HepG2 (cell line): ENCODE measurements around the gene CLIP2. TPM values are rescaled to one million over a fixed set of nuclear protein-coding genes. Genes with fewer than 3 reads are reported as not detected.

Experiments used
- CSRNP2 ChIP-seq: sonication (generic); formaldehyde crosslinking; conservative IDR thresholded peaks from 2 replicates; pipeline ENCODE4 v1.8.0; 2022; ENCODE audit warnings: low read depth, missing genetic modification reagents
- E2F2 ChIP-seq: sonication (generic); formaldehyde crosslinking; IDR thresholded peaks from 2 replicates; pipeline ENCODE4 v1.4.0; 2020; ENCODE audit warnings: missing genetic modification reagents, borderline replicate concordance
- JUND ChIP-seq: sonication (generic); formaldehyde crosslinking; IDR thresholded peaks from 2 replicates; pipeline ENCODE4 v1.8.0; 2022; ENCODE audit warnings: mild to moderate bottlenecking, missing genetic modification reagents
- KMT2B ChIP-seq: IDR thresholded peaks from 2 replicates; pipeline ENCODE4 v1.6.1; 2016; ENCODE audit warnings: missing genetic modification reagents, missing compliant biosample characterization
- LCORL ChIP-seq, 2 experiments: fragments of 450-650 bp in 1 of 2; sonication (generic) in 1 of 2; formaldehyde crosslinking in 1 of 2; IDR thresholded peaks; 2 replicates each; pipeline versions ENCODE4 v1.5.0 to v1.6.1; 2017 to 2020; ENCODE audit warnings: antibody characterized with exemption in 1 of 2, missing genetic modification reagents in 1 of 2
- NFIB ChIP-seq: sonication (generic); formaldehyde crosslinking; IDR thresholded peaks from 2 replicates; pipeline ENCODE4 v1.9.0; 2021; ENCODE audit warnings: missing genetic modification reagents, mild to moderate bottlenecking, borderline replicate concordance
- PCBP2 ChIP-seq: fragments of 200-400 bp; formaldehyde crosslinking; optimal IDR thresholded peaks from 2 replicates; pipeline ENCODE3; 2018; ENCODE audit warnings: low read length, low read depth; ENCODE audit not compliant: poor library complexity, severe bottlenecking
- SUZ12 ChIP-seq: fragments of 150-350 bp; IDR thresholded peaks from 2 replicates; pipeline ENCODE4 v1.6.1; 2014; ENCODE audit warnings: low read depth, low read length
- ZFP91 ChIP-seq: sonication (generic); formaldehyde crosslinking; IDR thresholded peaks from 2 replicates; pipeline ENCODE4 v1.9.0; 2022; ENCODE audit warnings: missing genetic modification reagents, mild to moderate bottlenecking, borderline replicate concordance
- ZNF224 ChIP-seq: sonication (generic); formaldehyde crosslinking; IDR thresholded peaks from 2 replicates; pipeline ENCODE4 v1.5.0; 2020; ENCODE audit warnings: mild to moderate bottlenecking, missing genetic modification reagents
- ZNF256 ChIP-seq: sonication (generic); formaldehyde crosslinking; conservative IDR thresholded peaks from 2 replicates; pipeline ENCODE4 v1.4.0; 2020; ENCODE audit warnings: missing genetic modification reagents
- ZNF264 ChIP-seq: sonication (generic); formaldehyde crosslinking; IDR thresholded peaks from 2 replicates; pipeline ENCODE4 v1.4.0; 2020; ENCODE audit warnings: missing genetic modification reagents
- ZNF501 ChIP-seq: sonication (generic); formaldehyde crosslinking; IDR thresholded peaks from 2 replicates; pipeline ENCODE4 v1.5.1; 2020; ENCODE audit warnings: mild to moderate bottlenecking, moderate library complexity, missing genetic modification reagents
- ZNF720 ChIP-seq: sonication (generic); formaldehyde crosslinking; IDR thresholded peaks from 2 replicates; pipeline ENCODE4 v1.4.0; 2020; ENCODE audit warnings: missing genetic modification reagents
- ZNF724P ChIP-seq: sonication (generic); formaldehyde crosslinking; IDR thresholded peaks from 2 replicates; pipeline ENCODE4 v1.8.0; 2022; ENCODE audit warnings: missing genetic modification reagents, borderline replicate concordance
- ZNF841 ChIP-seq: sonication (generic); formaldehyde crosslinking; IDR thresholded peaks from 2 replicates; pipeline ENCODE4 v1.8.1; 2023; ENCODE audit warnings: missing genetic modification reagents, borderline replicate concordance
- ZSCAN25 ChIP-seq: sonication (generic); formaldehyde crosslinking; IDR thresholded peaks from 2 replicates; pipeline ENCODE4 v1.8.0; 2022; ENCODE audit warnings: mild to moderate bottlenecking, missing genetic modification reagents
- polyA plus RNA-seq, 8 experiments: library from polyadenylated mRNA; depleted of rRNA in 3 of 8; stranded (reverse) in 7 of 8; unstranded in 1 of 8; fragments of >200 nt; fragmentation: Illumina TruSeq in 4 of 8; extraction: Trizol in 4 of 8; gene quantifications; 2 replicates each; pipeline versions ENCODE4 v1.2.1 to v1.2.3, GENCODE V29; 2011 to 2016; ENCODE audit warnings: low read depth in 4 of 8, missing spikeins in 1 of 8, mixed read lengths in 1 of 8; ENCODE audit not compliant: insufficient read depth in 1 of 8
- total RNA-seq, 5 experiments: library from RNA; depleted of rRNA; stranded (reverse); fragments of >200 nt; fragmentation: Illumina TruSeq; extraction: Trizol; gene quantifications; 2 replicates each; pipeline ENCODE4 v1.2.3, GENCODE V29; 2016; ENCODE audit warnings: low read depth in 1 of 5
- TF ChIP-seq, protein P1 (sequence below): sonication (generic); formaldehyde crosslinking; IDR thresholded peaks from 2 replicates; pipeline ENCODE4 v1.4.0; 2020; ENCODE audit warnings: missing genetic modification reagents, mild to moderate bottlenecking, borderline replicate concordance

Gene CLIP2
- total and polyA plus RNA-seq, 2 of the 13 experiments (the other 11 are each of a cell fraction or from before 2014, with no cell fraction given): 6.5 to 17.4 TPM

- no peak for TF ChIP-seq ZNF720 (CRISPR knock-in tag)
- no peak for TF ChIP-seq E2F2 (CRISPR knock-in tag)
- TF ChIP-seq NFIB (CRISPR knock-in tag): no peak
- no peak for TF ChIP-seq ZNF841 (CRISPR knock-in tag)
- no peak for TF ChIP-seq ZNF256 (CRISPR knock-in tag)
- peak; percentile 81; the same call in 1 of the 2 replicates for TF ChIP-seq ZSCAN25 (CRISPR knock-in tag)
- no peak for TF ChIP-seq ZNF724P (CRISPR knock-in tag)
- no peak for TF ChIP-seq ZNF224 (CRISPR knock-in tag)
- no peak for TF ChIP-seq SUZ12
- no peak for TF ChIP-seq KMT2B (CRISPR knock-in tag)
- peak; percentile 56; the same call in 1 of the 2 replicates for TF ChIP-seq LCORL (IDR thresholded peaks at IDR 0.05)
- TF ChIP-seq LCORL (CRISPR knock-in tag; IDR thresholded peaks at IDR 0.05): peak; percentile 96
- TF ChIP-seq JUND (CRISPR knock-in tag): no peak
- TF ChIP-seq, protein P1, sequence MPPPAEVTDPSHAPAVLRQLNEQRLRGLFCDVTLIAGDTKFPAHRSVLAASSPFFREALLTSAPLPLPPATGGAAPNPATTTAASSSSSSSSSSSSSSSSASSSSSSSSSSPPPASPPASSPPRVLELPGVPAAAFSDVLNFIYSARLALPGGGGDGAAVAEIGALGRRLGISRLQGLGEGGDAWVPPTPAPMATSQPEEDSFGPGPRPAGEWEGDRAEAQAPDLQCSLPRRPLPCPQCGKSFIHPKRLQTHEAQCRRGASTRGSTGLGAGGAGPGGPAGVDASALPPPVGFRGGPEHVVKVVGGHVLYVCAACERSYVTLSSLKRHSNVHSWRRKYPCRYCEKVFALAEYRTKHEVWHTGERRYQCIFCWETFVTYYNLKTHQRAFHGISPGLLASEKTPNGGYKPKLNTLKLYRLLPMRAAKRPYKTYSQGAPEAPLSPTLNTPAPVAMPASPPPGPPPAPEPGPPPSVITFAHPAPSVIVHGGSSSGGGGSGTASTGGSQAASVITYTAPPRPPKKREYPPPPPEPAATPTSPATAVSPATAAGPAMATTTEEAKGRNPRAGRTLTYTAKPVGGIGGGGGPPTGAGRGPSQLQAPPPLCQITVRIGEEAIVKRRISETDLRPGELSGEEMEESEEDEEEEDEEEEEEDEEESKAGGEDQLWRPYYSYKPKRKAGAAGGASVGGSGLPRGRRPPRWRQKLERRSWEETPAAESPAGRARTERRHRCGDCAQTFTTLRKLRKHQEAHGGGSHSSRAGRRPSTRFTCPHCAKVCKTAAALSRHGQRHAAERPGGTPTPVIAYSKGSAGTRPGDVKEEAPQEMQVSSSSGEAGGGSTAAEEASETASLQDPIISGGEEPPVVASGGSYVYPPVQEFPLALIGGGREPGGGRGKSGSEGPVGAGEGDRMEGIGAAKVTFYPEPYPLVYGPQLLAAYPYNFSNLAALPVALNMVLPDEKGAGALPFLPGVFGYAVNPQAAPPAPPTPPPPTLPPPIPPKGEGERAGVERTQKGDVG (CRISPR knock-in tag): no peak
- no peak for TF ChIP-seq PCBP2
- TF ChIP-seq ZNF501: peak; percentile 52; the same call in 1 of the 2 replicates
- TF ChIP-seq CSRNP2 (CRISPR knock-in tag): no peak
- peak; percentile 71; the same call in 1 of the 2 replicates for TF ChIP-seq ZNF264 (CRISPR knock-in tag)
- TF ChIP-seq ZFP91 (CRISPR knock-in tag): no peak
These were observed 5.2 kb downstream of the CLIP2 start (continued) for GRCh38 chr7:74294191-74294998.
